ENCODE measurements around the gene ADRA2B.
"Not testable (repeated sequence)": the region's sequence is repeated elsewhere in the genome, so short reads cannot be mapped to it uniquely, and the experiment has no call there.

ADRA2B gene

DNA sequence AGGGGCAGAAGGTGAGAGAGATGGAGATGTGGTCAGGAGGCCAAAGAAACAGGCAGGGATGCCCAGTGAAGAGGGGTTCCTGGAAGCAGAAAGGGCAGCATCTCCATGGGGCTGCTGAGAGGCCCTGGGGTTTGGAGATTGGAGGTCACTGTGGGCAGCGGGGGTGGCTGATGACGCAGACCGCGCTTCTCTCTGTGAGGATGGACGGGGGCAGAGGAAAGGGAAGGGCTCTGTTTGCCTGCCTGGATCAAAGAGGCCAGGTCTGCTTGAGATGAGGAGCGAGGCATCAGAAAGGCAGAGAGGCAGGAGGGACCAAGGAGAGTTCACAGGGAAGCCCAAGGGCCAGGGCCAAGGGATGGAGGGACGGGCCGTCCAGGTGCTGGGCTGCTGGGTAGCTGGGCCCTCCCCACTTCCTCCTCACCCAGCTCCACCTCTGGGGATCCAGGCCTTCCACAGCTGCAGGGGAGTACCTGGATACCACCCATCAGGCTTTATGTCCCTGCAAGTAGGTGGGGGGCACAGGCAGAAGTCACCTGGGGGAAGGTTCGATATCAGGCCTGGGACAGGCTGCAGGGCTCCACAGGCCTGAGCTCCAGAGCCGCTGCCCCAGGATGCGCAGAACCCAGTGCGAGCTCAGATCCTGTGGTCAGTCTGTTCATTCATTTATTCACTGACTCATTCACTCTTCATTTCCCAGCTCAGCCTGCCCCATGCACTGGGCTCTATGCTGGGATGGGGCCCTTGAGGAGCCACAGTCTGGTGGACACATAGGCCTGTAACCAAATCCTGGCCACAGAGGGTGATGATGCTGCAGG, 30.6 kb downstream of the ADRA2B start:
- no peak for DNase-seq

DNA sequence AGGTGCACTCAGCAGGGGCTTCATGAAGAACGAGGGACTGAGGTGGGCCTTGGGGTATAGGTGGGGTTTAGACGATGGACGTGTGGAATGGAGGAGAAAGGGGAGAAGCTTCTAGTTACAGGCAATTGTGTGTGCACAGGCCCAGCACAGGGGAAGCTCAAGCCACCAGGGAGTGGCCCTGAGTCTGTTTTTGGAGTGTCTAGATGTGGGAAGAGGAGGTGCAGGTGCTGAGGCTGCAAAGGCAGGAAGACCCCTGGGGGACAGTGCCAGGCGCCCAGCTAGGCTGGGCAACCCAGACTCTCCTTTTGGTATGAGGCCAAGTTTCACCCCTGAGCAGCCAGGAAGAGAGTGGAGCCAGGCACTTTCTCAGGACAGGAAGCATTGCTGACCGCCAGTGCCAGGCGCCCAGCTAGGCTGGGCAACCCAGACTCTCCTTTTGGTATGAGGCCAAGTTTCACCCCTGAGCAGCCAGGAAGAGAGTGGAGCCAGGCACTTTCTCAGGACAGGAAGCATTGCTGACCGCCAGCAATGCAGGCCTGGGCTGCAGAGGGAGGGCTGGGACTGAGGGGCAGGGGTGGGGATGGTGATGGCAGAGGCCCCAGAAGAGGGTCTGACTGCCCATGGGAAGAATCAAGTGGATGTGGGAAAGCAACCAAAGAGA, 31.4 kb downstream of the ADRA2B start:
- DNase-seq = not testable (repeated sequence)

- no peak for DNase-seq
These were observed 32.1 kb downstream of the ADRA2B start for GRCh38 chr2:96083989-96084857.

DNA sequence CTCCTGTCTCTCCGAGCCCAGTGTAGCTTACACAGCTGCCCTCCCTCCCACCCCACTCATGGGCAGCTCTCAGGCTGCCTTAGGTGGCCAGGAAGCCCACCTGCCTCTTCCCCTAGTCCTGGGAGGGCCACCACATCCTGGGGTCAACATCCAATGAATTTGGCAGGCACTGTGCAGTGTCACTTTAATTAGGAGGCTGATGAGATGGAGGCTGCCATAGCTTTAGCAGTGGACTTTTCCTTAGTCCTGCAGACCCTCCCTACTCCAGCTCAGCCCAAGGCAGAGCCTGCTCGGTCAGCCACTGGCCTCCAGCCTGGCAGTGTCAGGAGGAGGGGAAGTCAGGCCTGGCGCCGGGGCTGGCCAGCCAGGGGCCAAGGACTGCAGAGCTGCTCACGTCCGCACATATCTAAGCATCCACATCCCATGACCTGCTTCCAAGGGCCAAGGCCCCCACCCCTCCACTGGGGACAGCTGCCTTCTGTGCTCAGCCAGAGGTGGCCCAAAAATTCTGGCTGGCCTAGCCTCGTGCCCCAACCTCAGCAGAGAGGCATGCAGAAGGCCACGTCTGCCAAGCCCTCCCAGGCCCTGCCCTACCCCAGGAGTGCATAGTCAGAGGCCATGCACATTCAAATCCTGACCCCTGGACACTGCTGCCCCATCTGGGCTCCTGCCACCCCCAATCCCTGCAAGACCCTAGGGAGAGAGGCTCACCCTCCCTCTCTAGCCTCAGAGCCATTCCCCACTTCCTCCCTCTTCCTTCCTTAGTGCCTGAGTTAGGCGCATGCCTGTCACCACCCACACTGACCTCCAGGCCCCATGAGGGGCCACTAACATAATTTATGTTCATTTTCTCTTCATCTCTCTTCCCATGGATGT, 33.1 kb downstream of the ADRA2B start:
- DNase-seq = no peak

GRCh38 chr2:96082211-96083063, 33.9 kb downstream of the ADRA2B start:
- no peak for DNase-seq

DNA sequence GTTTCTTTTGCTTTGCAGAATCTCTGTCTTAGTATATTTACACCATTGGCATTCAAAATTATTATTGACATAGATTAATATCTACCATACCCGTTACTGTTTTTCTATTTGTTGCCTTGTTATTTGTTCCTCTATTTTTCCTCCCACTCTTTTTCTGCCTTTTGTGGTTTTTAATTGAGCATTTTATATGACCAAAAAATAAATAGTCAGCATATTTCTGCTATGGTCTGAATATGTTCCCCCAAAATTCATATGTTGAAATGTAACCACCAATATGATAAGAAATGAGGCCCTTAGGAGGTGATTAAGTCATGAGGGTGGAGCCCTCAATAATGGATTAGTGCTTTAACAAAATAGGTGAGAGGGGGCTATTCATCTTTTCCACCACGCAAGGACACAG, 35.3 kb downstream of the ADRA2B start:
- DNase-seq = no peak

DNA sequence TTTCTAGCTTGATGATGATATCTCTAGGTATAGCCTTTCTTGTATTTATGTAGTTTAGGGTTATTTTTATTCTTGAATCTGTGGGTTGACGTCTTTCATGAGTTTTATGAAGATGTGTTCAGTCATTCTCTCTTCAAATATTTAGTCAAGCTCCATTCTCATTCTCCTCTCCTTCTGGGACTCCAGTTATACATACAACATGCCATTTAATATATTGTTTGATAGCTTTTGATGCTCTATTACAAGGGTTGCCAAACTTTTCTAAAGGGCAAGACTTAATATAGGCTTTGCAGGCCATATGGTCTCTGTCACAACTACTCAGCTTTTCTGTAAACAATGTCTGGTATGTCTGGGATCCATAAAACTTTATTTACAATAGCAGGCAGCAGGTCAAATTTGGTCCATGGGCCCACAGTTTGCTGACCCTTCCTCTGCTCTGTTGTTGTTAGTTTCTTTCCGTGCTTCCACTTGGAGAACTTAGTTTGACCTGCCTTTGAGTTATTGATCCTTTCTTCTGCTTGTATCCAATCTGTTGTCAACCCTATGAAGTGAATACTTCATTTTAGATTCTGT, 41.1 kb downstream of the ADRA2B start:
- DNase-seq = no peak

DNA sequence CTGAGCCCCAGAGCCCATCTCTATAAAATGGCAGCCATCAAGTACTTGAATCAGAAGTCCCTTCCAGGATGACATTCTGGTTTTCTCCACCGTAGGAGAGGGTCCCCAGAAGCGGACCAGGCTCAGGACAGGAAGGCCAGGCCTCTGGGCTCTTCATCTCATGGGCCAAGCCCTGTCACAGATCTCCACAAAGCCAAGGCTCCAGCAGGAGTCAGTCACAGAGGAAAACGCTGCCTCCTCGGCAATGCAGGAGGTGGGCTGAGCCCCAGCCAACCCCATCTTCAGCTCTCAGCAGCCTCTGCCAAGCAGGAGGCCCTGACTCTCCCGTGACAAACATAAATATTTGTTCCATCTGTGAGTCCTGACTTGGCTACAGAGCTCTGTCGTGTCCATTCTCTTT, 42.2 kb downstream of the ADRA2B start:
- no peak for DNase-seq

DNA sequence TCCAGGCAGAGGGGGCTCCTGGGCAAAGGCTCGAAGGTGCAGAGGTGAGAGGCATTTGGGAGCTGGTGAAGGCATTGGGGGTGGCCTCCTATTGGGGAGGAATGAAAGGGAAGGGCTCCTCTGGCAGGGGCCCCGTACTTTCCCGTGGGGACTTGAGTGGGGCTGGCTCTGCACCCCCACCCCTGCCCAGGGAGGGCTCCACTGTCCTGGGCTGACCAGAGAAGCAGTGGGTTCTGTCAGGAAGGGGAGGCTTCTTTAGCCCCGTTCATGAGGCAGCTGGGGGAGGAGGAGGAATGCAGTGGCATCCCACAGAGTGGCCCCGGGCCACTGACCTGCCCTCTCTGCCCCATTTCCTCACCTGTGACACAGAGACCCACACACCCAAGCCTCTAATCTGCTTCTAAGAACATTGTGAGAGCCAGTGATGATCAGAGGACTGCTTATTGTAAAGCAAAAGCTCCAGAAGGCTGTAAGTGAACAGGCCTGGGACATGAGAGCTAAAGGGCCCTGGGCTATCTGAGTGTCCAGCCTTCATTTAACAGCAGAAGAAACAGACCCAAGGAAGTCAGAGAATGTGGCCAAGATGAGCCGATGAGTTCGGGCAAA, 43.1 kb downstream of the ADRA2B start:
- no peak for DNase-seq

- DNase-seq = no peak
These were observed 43.6 kb downstream of the ADRA2B start for GRCh38 chr2:96072746-96073145.

- DNase-seq = not testable (repeated sequence)
These were observed 44.3 kb downstream of the ADRA2B start for GRCh38 chr2:96071977-96072491.

GRCh38 chr2:96071087-96071976, 45.0 kb downstream of the ADRA2B start:
- DNase-seq = not testable (repeated sequence)

- DNase-seq = not testable (repeated sequence)
These were observed 46.0 kb downstream of the ADRA2B start for GRCh38 chr2:96070351-96070750.

DNA sequence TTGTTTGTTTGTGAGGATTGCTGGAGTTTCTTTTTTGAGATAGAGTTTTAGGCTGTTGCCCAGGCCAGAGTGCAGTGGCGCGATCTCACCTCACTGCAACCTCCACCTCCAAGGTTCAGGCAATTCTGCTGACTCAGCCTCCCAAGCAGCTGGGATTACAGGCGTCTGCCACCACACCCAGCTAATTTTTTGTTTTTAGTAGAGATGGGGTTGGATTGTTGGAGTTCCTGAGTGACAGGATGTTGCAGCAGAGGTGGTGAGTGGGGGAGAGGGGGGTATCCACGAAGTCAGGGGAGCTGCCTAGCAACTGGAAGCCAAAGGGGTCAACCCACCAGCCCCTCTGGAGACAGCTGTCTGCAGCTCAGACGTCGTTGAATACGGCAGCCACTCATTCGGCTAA, 46.5 kb downstream of the ADRA2B start:
- DNase-seq = not testable (repeated sequence)

DNA sequence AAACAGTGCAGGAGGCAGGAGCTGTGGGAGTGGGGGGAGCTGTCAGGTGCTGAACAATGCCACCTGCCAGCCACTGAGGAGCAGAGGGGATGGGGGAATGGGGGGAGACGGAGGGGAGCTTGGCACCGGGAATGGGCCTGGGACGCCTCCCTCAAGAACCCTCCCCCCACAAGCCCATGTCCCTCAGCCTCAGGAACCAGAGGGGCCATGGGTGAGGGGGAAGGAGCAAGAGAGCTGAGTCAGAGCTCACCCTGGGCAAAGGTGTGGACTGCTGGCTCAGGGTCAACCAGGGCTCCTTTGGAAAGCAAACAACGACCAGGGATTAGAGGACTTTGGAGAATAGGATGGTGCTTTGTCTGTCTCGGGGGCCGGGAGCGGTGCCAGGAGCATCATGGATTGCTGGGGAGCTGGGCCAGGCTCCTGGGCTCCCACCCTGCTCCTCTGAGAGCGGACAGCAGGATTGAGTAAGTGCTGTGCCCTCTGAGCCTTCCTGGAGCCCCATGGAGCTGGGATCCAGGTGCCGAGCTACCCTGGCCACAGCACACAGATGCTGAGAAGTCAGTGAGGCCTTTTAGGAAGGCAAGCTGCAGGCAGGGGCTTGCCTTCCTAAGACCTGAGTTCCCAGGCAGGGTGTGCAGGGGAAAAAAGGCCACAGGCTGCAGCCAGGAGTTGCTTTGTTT, 48.3 kb downstream of the ADRA2B start:
- DNase-seq = not testable (repeated sequence)

DNA sequence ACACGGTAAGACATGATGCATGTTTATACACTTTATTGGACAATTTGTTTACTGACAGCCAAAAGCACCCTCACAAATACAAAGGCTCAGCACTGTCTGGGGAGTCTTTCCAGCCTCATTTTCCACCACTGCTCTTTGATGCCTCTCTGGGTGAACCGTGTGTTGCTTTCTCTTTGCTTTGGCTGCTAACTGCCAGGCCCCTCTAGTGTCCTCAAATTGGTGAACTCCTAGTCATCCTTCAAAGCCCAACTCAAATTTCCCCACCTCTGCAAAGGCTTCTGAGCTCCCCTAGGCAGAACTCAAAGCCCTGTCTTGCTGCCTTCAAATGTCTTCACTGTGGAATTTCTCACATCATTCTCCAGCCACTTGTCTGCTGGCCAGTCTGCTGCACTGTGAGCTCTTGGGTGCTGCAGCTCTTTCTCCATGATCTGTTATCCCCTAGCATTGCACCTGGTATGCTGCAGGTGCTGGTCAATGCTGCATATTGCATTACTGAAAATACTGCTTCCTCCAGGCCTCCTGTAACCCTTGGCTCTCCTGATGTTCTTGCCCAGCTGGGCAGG, 49.2 kb downstream of the ADRA2B start:
- DNase-seq = not testable (repeated sequence)

DNA sequence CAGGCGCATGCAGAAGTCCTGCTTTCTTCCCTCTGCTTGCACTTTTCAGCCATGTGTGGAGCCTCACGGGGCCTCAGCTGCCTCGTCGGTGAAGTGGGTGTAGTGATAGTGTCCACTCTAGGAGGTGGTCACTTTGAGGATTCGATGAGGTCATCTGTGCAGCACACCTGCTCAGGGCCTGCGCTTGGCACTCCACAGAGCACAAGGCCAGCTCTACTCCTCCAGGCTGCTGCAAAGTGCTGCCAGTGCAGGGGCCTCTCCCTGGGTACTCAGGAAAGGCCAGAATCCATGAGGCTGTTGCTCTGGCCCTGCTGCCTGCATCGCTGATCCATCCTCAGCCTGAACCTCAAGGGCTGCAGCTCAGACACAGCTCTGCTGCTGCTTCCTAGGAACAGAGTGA, 49.9 kb downstream of the ADRA2B start:
- DNase-seq = not testable (repeated sequence)

- not testable (repeated sequence) for DNase-seq
These were observed 50.4 kb downstream of the ADRA2B start for GRCh38 chr2:96065954-96066353.
